Forelimb muscle (tissue), 1 donor: Measurements from ENCODE around the gene MYO9B. TPM values are rescaled to one million over a fixed set of nuclear protein-coding genes. Genes with fewer than 3 reads are reported as not detected.

ENCODE experiments used
- DNase-seq: peaks from one replicate; pipeline ENCODE4 v3.0.0-alpha.2; 2013; ENCODE audit warnings: low read depth
- polyA plus RNA-seq: library from polyadenylated mRNA; unstranded; fragments of 120-200 nt; gene quantifications from one replicate; pipeline ENCODE4 v1.2.1, GENCODE V29; 2013; ENCODE audit not compliant: insufficient read length

Gene MYO9B, protein sequence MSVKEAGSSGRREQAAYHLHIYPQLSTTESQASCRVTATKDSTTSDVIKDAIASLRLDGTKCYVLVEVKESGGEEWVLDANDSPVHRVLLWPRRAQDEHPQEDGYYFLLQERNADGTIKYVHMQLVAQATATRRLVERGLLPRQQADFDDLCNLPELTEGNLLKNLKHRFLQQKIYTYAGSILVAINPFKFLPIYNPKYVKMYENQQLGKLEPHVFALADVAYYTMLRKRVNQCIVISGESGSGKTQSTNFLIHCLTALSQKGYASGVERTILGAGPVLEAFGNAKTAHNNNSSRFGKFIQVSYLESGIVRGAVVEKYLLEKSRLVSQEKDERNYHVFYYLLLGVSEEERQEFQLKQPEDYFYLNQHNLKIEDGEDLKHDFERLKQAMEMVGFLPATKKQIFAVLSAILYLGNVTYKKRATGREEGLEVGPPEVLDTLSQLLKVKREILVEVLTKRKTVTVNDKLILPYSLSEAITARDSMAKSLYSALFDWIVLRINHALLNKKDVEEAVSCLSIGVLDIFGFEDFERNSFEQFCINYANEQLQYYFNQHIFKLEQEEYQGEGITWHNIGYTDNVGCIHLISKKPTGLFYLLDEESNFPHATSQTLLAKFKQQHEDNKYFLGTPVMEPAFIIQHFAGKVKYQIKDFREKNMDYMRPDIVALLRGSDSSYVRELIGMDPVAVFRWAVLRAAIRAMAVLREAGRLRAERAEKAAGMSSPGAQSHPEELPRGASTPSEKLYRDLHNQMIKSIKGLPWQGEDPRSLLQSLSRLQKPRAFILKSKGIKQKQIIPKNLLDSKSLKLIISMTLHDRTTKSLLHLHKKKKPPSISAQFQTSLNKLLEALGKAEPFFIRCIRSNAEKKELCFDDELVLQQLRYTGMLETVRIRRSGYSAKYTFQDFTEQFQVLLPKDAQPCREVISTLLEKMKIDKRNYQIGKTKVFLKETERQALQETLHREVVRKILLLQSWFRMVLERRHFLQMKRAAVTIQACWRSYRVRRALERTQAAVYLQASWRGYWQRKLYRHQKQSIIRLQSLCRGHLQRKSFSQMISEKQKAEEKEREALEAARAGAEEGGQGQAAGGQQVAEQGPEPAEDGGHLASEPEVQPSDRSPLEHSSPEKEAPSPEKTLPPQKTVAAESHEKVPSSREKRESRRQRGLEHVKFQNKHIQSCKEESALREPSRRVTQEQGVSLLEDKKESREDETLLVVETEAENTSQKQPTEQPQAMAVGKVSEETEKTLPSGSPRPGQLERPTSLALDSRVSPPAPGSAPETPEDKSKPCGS (N-terminal part only)
- polyA plus RNA-seq = 32.6 TPM

- peak; percentile 97 for DNase-seq
These were observed at the start of gene MYO9B, which contains the start of gene HAUS8 for GRCh38 chr19:17075035-17075863. Gene MYO9B (plus strand): TSS chr19:17075777. CDS start chr19:17101718, 25,941 bp downstream. Gene HAUS8 (minus strand): TSS chr19:17075452. CDS start chr19:17075422, 30 bp downstream.

DNA sequence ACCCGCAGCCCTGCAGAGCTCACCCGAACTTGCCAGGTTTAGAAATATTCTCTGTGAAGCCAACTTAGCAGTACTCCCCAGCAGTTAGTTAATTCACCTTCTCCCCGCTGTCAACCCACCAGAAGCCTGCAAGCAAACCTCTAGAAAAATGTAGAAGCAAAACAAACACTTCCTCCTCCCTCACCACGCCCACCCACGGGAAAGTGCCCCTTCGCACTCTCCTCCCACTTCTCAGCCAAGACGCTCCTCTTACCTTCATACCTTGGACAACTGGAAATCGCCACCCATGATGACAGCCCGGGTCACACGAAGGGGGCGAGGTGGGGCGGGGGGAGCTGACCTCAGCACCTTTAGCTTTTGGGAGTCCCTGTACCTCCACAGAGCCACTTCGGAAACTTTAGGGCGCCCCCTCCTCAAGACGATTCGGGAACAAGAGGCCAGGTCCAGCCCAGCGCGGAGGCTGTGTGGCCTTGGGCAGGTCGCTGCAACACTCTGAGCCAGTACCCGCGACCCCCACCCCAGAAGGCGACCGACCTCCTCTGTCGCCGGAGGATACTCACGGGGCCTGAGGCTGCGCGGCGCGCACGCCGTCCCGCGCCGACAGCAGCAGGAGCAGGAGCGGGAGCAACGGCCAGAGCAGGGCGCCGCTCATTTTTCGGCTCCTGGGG lies 49.5 kb upstream of the MYO9B start:
- no peak for DNase-seq

- DNase-seq = no peak
These were observed 48.7 kb upstream of the MYO9B start, which contains the start of gene CPAMD8 for GRCh38 chr19:17026706-17027534. Gene CPAMD8 (minus strand): TSS chr19:17026810. CDS start chr19:17026642, 168 bp downstream.

DNA sequence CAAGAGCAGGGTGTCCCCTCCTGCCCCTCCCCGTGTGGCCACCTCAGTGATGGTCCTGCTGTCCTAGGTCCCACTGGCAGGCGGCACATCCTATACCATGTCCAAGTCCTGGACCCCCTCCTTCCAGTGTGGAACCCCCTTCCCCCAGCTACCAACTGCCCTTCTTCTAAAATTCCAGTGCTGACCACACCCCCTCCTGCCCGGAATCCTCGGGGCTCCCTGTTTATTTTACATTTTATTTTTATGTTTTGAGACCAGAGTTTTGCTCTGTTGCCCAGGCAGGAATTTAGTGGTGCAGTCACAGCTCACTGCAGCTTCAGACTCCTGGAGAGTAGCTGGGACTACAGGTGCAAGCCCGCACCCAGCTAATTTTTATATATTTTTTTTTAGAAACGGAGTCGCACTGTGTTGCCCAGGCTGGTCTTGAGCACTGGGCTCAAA lies 48.0 kb upstream of the MYO9B start:
- DNase-seq = no peak

GRCh38 chr19:17031741-17032140 lies 43.8 kb upstream of the MYO9B start:
- DNase-seq = no peak

DNA sequence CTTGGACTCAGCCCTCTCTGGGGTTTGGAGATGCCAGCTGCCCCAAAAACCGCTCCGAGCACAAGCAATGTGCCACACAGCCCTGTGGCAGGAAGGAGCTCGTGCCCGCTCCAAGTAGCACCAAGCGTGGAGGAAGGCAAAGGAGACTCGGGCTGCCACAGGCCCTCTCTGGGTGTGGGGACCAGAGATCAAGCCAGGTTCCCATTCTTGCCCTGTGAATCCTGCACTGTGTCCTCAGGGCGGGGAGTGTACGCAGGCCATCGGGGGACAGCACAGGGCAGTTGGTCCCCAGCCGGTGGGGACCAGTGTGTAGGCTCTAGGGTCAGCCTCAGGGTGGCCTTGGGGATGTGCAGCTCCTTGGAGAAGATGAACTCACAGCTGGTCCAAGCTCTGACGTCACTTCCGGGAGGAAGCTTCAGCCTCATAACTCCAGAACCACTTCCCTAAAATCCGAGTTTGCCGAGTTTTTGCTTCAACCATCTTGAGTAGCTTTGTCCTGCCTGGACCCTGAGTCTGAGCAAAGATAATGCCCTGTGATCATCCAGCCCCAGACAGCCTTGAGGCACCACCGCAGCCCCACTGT lies 39.6 kb upstream of the MYO9B start:
- no peak for DNase-seq

DNA sequence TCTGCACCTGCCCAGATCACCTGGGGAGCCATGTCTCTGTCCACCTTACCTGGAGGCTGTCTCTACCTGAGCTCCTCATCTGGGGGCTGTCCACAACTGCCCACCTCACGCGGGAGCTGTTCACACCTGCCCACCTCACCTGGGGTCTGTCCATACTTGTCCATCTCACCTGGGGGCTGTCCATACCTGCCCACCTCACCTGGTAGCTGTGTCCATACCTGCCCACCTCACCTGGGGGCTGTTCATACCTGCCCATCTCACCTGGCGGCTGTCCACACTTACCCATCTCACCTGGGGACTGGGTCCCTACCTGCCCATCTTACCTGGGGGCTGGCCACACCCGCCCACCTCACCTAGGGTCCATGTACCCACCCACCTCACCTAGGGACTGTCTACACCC lies 38.9 kb upstream of the MYO9B start:
- DNase-seq = no peak

DNA sequence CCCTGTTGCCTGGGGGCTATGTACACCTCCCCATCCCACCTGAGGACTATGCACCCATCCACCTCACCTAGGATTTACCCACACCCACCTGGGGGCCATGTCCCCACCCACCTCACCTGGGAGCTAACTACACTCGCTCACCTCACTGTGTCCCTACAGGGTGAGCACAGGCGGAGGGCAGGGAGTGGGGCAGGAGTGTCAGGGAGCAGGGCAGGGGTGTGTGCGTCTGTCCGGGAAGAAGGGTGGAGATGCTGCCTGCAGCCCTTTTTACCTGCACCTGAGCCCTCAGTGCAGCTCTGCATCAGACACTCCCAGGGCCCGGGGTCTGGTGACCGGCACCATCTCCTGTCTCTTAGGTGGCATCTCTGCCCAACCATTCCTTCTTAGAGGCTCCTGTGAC lies 38.4 kb upstream of the MYO9B start:
- DNase-seq = no peak

GRCh38 chr19:17037966-17038500 lies 37.5 kb upstream of the MYO9B start:
- DNase-seq = no peak

DNA sequence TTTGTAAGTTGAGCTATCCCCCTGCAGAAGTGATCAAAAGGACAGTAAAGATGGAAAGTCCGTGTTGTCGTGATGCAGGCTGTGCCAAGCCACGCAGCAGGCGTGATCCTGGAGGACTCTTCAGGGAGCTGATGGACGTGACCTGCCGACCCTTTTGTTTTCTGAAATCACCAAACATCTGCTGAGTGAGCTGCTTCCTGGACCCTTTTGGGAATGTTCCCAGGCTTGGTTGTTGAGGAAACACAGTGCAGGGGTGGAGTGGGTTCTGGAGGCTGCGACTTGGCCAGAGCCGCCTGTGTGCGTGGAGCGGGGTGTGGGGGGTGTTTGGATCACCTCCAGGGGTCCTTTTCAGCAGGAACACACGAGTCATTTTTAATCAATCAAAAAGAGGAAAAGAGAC lies 33.6 kb upstream of the MYO9B start:
- peak; percentile 19 for DNase-seq

DNA sequence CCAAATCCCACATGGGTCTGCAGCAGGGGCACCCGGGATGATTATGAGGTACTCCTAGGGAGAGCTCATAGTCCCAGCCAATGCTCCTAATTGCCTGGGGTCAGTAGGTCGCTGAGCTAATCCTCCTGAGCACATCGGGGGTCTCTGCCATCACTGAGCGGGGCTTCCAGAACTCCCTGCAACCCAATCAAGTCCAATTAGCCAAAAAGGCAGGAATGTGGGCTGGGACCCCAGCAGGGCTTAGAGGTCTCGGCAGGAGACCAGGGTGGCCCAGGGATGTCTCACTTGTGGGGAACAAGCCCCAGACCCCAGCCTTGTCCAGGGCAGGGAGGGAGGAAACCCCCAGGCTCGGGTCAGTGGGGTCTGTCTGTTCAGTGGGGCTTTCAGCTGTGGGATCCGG lies 31.8 kb upstream of the MYO9B start:
- no peak for DNase-seq

DNA sequence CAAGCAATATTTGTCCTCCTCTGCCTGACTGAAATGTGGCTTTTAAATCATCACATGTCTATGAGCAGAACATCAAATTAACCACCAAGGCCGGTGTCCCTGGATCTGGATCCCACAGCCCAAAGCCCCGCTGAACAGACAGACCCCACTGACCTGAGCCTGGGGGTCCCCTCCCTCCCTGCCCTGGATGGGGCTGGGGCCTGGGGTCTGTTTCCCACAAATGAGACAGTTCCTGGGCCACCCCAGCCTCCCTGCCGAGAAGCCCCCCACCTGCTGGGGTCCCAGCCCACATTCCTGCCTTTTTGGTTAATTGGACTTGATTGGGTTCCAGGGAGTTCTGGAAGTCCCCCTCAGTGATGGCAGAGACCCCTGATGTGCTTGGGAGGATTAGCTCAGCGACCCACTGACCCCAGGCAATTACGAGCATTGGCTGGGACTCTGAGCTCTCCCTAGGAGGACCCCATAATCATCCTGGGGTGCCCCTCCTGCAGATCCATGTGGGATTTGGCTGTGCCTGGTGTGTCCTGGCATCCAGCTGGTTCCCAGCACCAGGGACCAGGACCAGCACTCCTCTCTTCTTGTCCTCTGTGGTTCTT lies 29.6 kb upstream of the MYO9B start:
- no peak for DNase-seq

GRCh38 chr19:17048885-17049453 lies 26.6 kb upstream of the MYO9B start:
- DNase-seq = no peak

- no peak for DNase-seq
These were observed 25.8 kb upstream of the MYO9B start for GRCh38 chr19:17049711-17050280.

GRCh38 chr19:17052439-17052838 lies 23.1 kb upstream of the MYO9B start:
- DNase-seq = peak; percentile 35

GRCh38 chr19:17054746-17055145 lies 20.8 kb upstream of the MYO9B start:
- no peak for DNase-seq

DNA sequence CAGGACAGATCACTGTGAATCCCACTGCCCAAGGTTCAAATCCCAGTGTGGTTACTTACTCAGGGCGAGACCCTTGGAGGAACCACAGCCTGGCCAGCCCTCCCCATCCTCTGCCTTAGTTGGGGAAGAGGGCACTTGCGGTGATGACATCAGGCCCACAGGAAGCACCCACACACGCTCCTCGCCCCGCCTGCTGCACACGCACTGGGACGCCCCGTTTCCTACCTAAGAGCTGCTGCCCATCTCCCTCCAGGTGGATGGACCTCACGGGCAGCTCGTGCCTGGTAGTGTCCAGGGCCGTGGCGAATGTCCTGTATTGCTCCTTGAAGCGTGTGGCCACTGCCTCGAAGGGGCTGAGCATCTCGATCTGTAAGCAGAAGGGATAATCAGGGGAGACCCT lies 19.9 kb upstream of the MYO9B start:
- DNase-seq = no peak
